ENCODE results near the gene ARHGEF11.

GRCh38 chr1:156904187-156904959, 141.2 kb downstream of the ARHGEF11 start:
- TF ChIP-seq CTCF (IDR thresholded peaks at IDR 0.05) (no peak), KAT7 (CRISPR knock-in tag; IDR thresholded peaks at IDR 0.05; ENCODE audit: borderline replicate concordance) (no peak), ZNF532 (CRISPR knock-in tag; IDR thresholded peaks at IDR 0.05; ENCODE audit: borderline replicate concordance) (no peak), TP53 (CRISPR knock-in tag; IDR thresholded peaks at IDR 0.05) (no peak), ATF3 (CRISPR knock-in tag; conservative IDR thresholded peaks at IDR 0.05) (no peak)
